VCaP (cell line): Measurements from ENCODE around the gene GALNT6.

Experiments
- H3K27ac ChIP-seq: fragments of 450-650 bp; 2 replicates; pipeline ENCODE4 v1.5.1; 2017
- TF ChIP-seq, protein P1 (sequence below): fragments of 450-650 bp; conservative IDR thresholded peaks from 2 replicates; pipeline ENCODE4 v1.5.1; 2017; ENCODE audit warnings: mild to moderate bottlenecking, moderate library complexity

The GALNT6 gene

DNA sequence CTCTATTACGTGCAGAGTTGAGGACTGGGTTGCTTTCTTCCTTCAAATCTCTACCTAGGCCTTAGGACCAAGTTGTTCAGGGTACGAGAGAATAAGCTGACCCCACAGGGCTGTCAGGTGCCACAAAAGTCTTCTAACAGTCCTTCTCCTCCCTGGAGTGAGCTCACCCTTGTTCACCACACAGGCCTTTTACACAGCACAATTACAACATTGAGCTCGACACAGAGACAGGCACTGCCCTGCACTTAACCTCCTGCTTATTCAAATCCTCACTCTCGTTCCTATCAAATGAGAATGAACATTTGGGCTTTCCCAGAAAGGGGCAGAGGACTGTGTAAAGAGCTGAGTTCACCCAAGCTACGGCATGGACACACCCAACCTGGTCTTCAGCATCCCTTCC lies 2.4 kb downstream of the GALNT6 start:
- TF ChIP-seq, protein P1, sequence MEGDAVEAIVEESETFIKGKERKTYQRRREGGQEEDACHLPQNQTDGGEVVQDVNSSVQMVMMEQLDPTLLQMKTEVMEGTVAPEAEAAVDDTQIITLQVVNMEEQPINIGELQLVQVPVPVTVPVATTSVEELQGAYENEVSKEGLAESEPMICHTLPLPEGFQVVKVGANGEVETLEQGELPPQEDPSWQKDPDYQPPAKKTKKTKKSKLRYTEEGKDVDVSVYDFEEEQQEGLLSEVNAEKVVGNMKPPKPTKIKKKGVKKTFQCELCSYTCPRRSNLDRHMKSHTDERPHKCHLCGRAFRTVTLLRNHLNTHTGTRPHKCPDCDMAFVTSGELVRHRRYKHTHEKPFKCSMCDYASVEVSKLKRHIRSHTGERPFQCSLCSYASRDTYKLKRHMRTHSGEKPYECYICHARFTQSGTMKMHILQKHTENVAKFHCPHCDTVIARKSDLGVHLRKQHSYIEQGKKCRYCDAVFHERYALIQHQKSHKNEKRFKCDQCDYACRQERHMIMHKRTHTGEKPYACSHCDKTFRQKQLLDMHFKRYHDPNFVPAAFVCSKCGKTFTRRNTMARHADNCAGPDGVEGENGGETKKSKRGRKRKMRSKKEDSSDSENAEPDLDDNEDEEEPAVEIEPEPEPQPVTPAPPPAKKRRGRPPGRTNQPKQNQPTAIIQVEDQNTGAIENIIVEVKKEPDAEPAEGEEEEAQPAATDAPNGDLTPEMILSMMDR, result no peak
- H3K27ac ChIP-seq, result no peak overlapping the region

DNA sequence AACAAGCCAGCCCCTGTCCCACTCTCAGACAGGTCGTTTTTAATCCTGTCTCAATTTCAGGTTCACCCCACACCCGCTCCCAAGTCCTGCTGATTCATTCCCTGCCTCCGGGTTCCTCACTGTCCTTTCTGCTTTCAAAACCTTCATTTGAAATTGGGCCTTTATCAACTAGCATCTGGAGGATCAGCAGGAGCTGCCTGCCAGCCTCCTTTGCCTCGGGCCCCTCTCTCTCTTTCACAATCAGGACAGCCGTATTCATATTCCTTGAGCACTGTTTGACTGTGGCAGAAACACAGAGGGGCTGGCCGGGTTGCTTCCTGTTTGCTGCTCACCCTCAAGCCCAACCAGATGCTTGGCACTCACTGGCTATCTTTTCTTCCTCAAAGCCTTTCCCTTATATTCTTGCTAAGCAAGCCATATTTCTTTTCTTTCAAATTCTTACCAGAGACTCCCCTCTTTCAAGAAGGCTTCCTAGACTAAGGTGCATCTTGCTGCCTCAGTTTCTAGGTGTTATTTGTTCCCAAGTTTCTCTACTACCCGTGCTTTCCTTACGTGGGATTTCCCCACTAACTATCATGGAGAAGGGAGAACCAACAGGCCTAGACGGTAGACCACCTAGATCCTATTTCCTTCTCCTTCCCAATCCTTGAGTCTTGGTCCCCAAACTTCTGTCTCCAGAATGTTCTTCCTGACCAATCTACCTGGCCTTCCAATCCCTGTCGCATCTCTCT lies 3.0 kb downstream of the GALNT6 start:
- H3K27ac ChIP-seq, result no peak overlapping the region
- TF ChIP-seq, protein P1, result no peak

DNA sequence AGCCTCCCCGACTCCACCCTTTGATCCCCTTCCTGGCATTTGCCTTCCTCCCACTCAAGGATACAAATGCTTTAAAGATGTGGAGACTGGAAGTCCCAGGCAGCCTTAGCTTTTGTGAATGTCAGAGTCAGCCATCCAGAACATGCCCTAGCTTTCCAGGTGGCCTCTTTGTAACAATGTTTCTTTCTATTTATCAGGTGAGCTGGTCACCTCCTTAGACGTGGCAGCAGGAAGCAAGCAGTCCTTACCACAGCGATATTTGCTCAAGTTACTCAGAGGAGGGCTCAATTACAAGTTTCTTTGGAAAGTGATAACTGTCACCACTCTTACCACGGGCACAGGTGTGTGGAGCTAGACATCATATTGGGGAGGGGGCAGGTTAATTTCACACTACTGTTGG lies 4.9 kb downstream of the GALNT6 start:
- H3K27ac ChIP-seq, result no peak overlapping the region
- TF ChIP-seq, protein P1, result no peak

DNA sequence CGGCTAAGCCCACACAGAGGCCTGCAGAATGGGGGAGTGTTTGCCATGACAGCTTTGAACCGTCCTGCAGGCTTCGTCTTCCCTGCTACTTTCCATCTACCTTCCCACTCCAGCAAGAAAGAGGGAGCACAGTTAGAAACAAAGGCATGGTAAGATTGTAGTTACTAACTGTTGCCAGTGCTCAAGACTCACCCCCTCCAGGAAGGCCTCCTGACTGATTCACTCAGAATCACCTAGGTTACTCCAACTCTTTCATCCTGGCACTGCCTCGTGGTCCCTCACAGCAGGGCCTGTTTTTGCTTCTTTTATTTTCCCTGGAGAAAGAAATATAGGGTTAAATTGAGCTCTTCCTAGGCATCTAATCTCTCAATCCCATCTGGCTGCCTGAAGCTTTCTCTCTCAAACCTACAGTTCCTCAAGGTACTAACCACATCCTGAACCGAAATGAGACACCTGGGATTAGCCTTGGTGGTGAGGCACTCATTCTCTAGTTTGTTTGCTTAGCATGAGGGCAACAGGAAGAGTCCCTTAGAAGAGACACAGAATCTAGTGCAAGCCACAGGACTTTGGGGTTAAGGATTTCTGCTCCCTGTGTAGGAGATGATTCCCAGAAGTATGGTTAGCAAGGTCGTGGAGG lies 7.8 kb downstream of the GALNT6 start:
- H3K27ac ChIP-seq, result no peak overlapping the region
- TF ChIP-seq, protein P1, result no peak

DNA sequence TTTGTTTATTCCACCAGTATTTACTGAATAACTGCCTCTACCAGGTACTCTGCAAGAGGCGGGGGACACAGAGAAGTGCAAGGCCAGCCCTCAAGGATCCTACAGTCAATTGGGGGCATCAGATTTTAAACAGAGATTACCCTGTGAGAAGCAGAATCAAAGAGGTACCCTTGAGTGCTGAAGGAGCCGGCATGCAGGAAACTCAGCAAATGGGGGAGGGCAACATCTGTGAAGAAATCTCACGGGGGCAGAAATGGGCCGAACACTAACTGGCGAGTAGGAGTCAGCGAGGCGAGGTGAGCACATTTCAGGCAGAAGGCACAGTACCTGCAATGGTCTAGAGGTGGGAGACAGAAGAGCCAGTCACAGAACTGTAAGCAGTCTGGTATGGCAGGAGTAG lies 9.0 kb downstream of the GALNT6 start:
- TF ChIP-seq, protein P1, result no peak

DNA sequence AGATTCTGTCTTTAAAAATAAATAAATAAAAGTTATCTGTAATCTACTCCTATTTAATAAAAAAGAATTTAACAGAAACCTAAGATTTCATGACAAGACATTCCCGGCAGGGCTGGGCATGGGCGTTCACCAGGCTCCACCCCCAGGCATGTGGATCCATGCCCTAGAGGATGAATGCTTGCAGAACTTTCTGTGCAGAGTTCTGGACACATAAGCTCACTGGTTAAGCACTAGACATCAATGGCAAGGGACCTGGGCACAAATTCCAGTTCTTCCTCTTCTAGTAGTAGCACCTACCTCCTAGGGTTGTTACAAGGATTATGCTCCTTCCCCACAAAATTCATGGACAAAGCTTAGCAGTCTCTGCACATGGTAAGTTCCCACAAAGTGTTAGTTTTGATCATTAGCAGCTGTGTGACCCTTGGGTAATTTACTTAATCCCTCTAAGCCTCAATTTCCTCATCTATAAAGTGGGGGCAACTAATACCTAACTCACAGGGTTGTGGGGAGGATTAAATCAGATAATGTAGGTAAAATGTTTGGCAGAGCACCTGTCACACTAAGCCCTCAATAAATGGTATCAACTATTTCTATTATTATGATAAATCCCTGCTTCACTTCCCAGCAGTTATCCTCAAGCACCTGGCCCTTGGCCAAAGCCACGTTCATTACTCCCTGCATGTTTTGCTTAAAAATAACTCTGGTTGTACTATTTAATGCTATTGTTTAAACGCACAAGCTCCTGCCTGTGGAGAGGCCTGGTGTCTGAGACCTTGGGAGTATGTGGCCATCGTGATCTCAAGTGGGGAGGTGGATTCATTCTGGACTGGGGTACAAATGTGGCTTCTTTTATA lies 9.8 kb downstream of the GALNT6 start:
- TF ChIP-seq, protein P1, result no peak
- peak overlapping the region; percentile 27 for H3K27ac ChIP-seq

More for the DNA sequence above, 9.0 kb downstream of the GALNT6 start:
- H3K27ac ChIP-seq, result peak overlapping the region; percentile 27

DNA sequence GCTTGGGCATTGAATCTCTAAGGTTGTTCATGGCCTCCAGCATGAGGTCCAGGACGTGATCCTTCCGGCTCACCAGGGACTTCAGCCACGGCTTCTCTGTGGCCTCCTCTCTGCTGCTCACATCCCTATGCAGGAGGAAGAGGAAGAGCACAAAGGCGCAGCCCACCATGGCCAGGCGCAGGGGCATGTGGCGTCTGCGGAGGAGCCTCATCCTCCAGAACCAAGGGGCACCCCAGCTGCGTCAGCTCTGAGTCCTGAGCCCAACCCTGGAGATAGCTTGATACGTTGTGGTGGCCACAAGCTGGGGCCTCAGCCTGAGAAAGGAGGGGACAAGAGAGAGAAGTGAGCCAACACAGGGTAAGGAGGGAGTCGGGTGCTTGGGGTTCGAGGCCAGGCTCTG lies 11.6 kb downstream of the GALNT6 start:
- TF ChIP-seq, protein P1, result no peak
- no peak overlapping the region for H3K27ac ChIP-seq
